Omental fat pad (tissue), 4 donors: ENCODE measurements around the gene ELOVL2. TPM values are rescaled to one million over a fixed set of nuclear protein-coding genes. Genes with fewer than 3 reads are reported as not detected.
A peak's percentile ranks its signal among the peaks of the same experiment; 100 is the strongest.

Experiments
- ATAC-seq: fragments of 150-250 bp; one replicate; pipeline ENCODE4 v1.9.1; 2016; ENCODE audit warnings: mild to moderate bottlenecking, moderate library complexity; ENCODE audit not compliant: low FRiP score
- DNase-seq: peaks from one replicate; pipeline ENCODE4 v3.0.0-alpha.2; 2019; ENCODE audit warnings: low spot score
- total RNA-seq, 4 donors: library from RNA; depleted of rRNA; stranded (reverse); fragments of >200 nt; gene quantifications; one replicate each; pipeline ENCODE4 v1.1.0, GENCODE V29; 2016
- TF ChIP-seq, protein P1 (sequence below), 3 donors: fragments of 450-650 bp; IDR thresholded peaks; one replicate each; pipeline ENCODE4 v1.5.1; 2016 to 2017; ENCODE audit warnings: antibody characterized with exemption in 3 of 3, mild to moderate bottlenecking in 3 of 3, moderate library complexity in 2 of 3

The ELOVL2 gene
- total RNA-seq, 4 donors from 2014 or later, result 0.13 to 1.3 (median 0.63) TPM

DNA sequence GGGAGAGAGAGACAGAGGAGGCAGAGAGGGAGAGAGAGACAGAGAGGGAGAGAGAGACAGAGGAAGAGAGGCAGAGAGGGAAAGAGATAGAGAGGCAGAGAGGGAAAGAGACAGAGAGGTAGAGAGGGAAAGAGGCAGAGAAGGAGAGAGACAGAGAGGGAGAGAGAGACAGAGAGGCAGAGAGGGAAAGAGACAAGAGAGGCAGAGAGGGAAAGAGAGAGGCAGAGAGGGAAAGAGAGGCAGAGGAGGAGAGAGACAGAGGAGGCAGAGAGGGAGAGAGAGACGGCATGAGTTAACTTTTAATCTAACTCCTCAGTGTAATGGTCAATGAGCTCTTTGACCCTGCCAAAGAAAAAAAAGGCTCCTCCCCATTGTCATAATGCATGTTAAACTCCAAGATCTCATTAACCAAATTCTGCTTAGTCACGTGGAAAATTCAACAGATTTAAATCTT, 7.1 kb downstream of the ELOVL2 start:
- ATAC-seq (no peak), DNase-seq (no peak)
- TF ChIP-seq, protein P1, sequence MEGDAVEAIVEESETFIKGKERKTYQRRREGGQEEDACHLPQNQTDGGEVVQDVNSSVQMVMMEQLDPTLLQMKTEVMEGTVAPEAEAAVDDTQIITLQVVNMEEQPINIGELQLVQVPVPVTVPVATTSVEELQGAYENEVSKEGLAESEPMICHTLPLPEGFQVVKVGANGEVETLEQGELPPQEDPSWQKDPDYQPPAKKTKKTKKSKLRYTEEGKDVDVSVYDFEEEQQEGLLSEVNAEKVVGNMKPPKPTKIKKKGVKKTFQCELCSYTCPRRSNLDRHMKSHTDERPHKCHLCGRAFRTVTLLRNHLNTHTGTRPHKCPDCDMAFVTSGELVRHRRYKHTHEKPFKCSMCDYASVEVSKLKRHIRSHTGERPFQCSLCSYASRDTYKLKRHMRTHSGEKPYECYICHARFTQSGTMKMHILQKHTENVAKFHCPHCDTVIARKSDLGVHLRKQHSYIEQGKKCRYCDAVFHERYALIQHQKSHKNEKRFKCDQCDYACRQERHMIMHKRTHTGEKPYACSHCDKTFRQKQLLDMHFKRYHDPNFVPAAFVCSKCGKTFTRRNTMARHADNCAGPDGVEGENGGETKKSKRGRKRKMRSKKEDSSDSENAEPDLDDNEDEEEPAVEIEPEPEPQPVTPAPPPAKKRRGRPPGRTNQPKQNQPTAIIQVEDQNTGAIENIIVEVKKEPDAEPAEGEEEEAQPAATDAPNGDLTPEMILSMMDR (IDR thresholded peaks at IDR 0.05), result no peak

DNA sequence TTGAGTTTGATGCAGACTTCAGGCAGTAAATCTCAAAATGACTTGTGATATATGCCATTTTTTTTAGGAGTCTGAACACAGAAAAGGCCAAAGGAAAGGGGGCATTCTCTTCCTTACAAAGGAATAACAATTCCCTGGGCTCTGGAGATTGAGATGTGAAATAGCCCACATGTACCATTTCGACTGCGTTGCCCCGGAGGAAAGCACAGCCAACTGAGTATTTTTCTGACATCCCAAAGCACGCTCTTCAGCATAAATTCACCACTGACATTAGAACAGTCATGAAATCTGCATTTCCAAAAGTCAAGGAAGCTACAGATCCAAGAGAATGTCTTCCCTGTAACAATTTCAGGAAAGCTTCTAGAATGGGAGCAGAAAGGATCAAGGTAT, 7.8 kb downstream of the ELOVL2 start:
- TF ChIP-seq, protein P1 (IDR thresholded peaks at IDR 0.05), result no peak
- ATAC-seq (no peak), DNase-seq (no peak)

DNA sequence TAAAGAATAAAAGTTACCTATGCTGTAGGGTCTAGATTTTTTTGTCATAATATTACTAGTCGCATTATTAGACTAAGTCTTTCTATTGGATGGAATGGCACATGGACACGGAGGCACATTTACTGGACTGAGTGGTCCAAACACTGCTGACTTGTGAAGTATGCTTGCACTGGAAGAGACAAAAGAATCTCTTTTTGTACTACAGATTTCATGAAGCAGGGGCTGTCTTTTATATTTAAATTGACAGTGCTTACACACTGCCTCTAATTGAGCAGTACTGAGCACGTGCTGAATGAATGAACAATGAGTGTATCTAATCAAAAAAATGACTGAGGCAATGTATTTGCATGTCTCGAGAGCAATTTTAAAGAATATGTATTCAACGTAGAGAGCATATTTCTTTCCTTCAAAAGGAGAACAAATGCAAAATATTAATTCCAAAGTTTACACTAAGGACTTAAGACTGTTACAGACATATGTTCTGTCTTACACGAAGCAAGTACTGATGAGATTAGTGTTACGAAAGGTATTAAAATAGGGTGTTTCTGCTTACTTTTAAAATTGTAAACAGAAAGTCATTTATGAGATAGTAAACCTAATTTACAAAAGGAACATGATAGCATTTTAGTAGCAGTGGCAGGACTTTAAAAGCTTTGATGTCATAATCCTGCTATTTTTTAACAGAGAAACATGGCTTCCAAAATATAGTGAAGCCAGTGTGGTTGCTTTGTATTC, 8.3 kb downstream of the ELOVL2 start:
- TF ChIP-seq, protein P1 (IDR thresholded peaks at IDR 0.05), result no peak
- DNase-seq (no peak), ATAC-seq (no peak)

DNA sequence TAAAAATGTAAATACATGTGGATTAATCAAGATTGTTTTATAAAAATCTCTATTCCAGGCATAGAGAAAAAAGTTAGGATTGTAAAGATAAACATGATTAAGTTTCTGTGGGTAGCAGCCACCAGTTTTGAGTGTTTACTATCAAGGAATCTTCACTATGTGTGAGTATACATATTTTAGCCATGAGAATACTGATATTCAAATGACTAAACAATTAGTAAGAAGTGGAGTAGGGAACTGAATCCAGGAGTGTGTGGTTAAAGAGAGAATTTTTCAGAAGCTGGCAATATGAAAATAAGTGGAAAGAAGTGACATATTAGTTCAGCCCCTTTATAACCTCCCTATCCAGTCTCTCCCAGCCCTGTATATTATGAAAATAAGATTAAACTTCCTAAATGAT, 10.3 kb downstream of the ELOVL2 start:
- DNase-seq (no peak), ATAC-seq (peak; percentile 54)
- TF ChIP-seq, protein P1 (IDR thresholded peaks at IDR 0.05), result no peak

DNA sequence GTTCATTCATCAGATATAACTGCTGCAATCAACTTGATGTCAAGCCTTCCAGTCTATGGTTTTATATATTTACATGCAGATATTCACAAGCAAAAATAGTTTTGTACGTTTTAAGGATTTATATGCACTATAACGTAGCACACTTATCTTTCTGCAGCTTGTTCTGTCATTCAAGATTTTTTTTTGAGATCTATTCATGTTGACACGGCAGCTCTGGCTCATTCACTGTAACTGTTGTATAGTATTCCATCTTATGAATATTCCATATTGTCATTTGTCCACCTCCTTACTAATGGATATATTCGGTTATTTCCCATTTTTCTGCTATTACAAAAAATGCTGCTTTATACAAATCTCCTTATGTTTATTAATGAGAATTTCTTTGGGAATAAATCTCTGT, 13.2 kb downstream of the ELOVL2 start:
- DNase-seq (no peak), ATAC-seq (no peak)
- TF ChIP-seq, protein P1 (IDR thresholded peaks at IDR 0.05), result no peak

DNA sequence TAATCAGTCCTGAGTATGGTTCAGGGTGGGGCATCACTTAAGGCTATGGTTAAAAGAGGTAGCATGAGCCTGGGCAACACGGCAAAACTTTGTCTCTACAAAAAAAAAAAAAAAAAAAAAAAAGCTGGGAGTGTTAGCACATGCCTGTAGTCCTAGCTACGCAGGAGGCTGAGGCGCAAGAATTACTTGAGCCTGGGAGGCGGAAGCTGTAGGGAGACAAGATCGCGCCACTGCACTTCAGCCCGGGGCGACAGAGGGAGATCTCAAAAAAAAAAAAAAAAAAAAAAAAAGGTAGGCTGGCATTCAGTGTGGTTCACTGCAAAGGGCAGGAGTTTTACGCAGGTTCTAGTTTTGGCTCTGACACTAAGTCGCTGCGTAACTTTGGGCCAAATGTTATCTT, 15.1 kb downstream of the ELOVL2 start:
- DNase-seq, result no peak
- TF ChIP-seq, protein P1 (IDR thresholded peaks at IDR 0.05), result no peak
- no peak for ATAC-seq

DNA sequence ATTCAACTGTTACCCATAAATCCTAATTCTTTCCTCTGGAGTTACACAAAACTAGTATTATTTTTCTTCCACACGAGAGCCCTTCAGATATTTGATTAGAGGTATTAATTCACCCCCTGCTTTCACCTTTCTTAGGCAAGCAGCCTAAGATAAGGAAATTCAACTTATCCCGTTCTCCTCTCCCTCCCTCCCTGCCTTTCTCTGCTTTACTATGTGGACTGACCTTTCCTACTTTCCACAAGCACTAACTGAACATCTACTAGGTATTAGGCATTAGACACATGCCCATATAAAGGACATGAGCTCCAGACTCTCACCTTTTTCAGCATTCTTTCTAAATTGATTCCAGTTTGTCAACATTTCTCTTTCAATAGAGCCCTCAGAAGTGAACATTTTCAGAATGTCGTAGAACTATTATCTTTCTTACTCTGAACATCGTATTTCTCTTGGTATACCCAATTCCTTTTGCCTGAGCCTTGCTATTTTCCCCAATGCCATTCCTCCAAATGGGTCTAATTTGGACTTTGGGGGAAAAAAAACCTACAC, 16.5 kb downstream of the ELOVL2 start:
- no peak for DNase-seq
- TF ChIP-seq, protein P1 (IDR thresholded peaks at IDR 0.05), result no peak
- no peak for ATAC-seq
